HG03045 (cell line): ENCODE data around the gene TP53BP2.
"Not testable (repeated sequence)": the region's sequence is repeated elsewhere in the genome, so short reads cannot be mapped to it uniquely, and the experiment has no call there.

Source experiments
- ATAC-seq: cut with Tn5 transposase; IDR thresholded peaks from one replicate; pipeline ENCODE4 v1.9.1; 2021; ENCODE audit warnings: mild to moderate bottlenecking, moderate library complexity; ENCODE audit not compliant: unreplicated experiment

Gene TP53BP2

GRCh38 chr1:223748405-223748772, 97.4 kb downstream of the TP53BP2 start:
- peak; percentile 63 for ATAC-seq

GRCh38 chr1:223747838-223748335, 97.9 kb downstream of the TP53BP2 start:
- ATAC-seq = peak; percentile 13

- no peak for ATAC-seq
Measured at GRCh38 chr1:223745731-223746130, 100.0 kb downstream of the TP53BP2 start.

GRCh38 chr1:223742856-223743517, 102.8 kb downstream of the TP53BP2 start:
- ATAC-seq = no peak

- no peak for ATAC-seq
Measured at GRCh38 chr1:223741861-223742260, 103.9 kb downstream of the TP53BP2 start.

GRCh38 chr1:223740038-223740736, 105.6 kb downstream of the TP53BP2 start:
- not testable (repeated sequence) for ATAC-seq

GRCh38 chr1:223739366-223740037, 106.2 kb downstream of the TP53BP2 start:
- ATAC-seq = no peak

GRCh38 chr1:223738465-223739365, 107.0 kb downstream of the TP53BP2 start:
- no peak for ATAC-seq

- no peak for ATAC-seq
Measured at GRCh38 chr1:223737342-223737741, 108.4 kb downstream of the TP53BP2 start.

GRCh38 chr1:223736638-223737037, 109.1 kb downstream of the TP53BP2 start:
- ATAC-seq = not testable (repeated sequence)

- ATAC-seq = no peak
Measured at GRCh38 chr1:223733898-223734852, 111.6 kb downstream of the TP53BP2 start.

GRCh38 chr1:223732993-223733798, 112.6 kb downstream of the TP53BP2 start:
- ATAC-seq = no peak

- ATAC-seq = no peak
Measured at GRCh38 chr1:223731133-223731770, 114.5 kb downstream of the TP53BP2 start.

- no peak for ATAC-seq
Measured at GRCh38 chr1:223730479-223731132, 115.1 kb downstream of the TP53BP2 start.

- ATAC-seq = no peak
Measured at GRCh38 chr1:223729906-223730305, 115.8 kb downstream of the TP53BP2 start.
